GM23248 (cell line): ENCODE data around the gene PIAS1. TPM values are rescaled to one million over a fixed set of nuclear protein-coding genes. Genes with fewer than 3 reads are reported as not detected.

Source experiments
- DNase-seq: peaks from one replicate; pipeline ENCODE4 v3.0.0-alpha.2; 2015
- H2AFZ ChIP-seq: fragments of 200-600 bp; sonication (generic); 2 replicates; pipeline ENCODE4 v1.6.1; 2016; ENCODE audit warnings: antibody characterized with exemption
- H3F3A ChIP-seq: fragments of 200-600 bp; sonication (generic); 2 replicates; pipeline ENCODE4 v1.6.1; 2016; ENCODE audit warnings: mild to moderate bottlenecking, antibody characterized with exemption, mixed run types; ENCODE audit not compliant: insufficient read depth
- H3K27ac ChIP-seq: fragments of 200-600 bp; sonication (generic); 2 replicates; pipeline ENCODE4 v1.5.1; 2016; ENCODE audit warnings: mild to moderate bottlenecking
- H3K27me3 ChIP-seq: fragments of 200-600 bp; sonication (generic); replicated peaks from 2 replicates; pipeline ENCODE4 v1.6.1; 2016; ENCODE audit warnings: mild to moderate bottlenecking; ENCODE audit not compliant: insufficient read depth
- H3K36me3 ChIP-seq: fragments of 200-600 bp; sonication (generic); 2 replicates; pipeline ENCODE4 v1.6.1; 2016; ENCODE audit warnings: low read depth, mild to moderate bottlenecking
- H3K4me1 ChIP-seq: fragments of 200-600 bp; sonication (generic); 2 replicates; pipeline ENCODE4 v1.6.1; 2016; ENCODE audit warnings: mild to moderate bottlenecking; ENCODE audit not compliant: insufficient read depth
- H3K4me2 ChIP-seq: fragments of 200-600 bp; sonication (generic); one replicate; pipeline ENCODE4 v1.6.1; 2016; ENCODE audit warnings: mild to moderate bottlenecking; ENCODE audit not compliant: unreplicated experiment
- H3K4me3 ChIP-seq: fragments of 200-600 bp; sonication (generic); 2 replicates; pipeline ENCODE4 v1.5.1; 2016; ENCODE audit warnings: mild to moderate bottlenecking
- H3K79me2 ChIP-seq: fragments of 200-600 bp; sonication (generic); 2 replicates; pipeline ENCODE4 v1.6.1; 2016; ENCODE audit warnings: mild to moderate bottlenecking; ENCODE audit not compliant: insufficient read depth
- H3K9ac ChIP-seq: fragments of 200-600 bp; sonication (generic); 2 replicates; pipeline ENCODE4 v1.6.1; 2016; ENCODE audit warnings: mild to moderate bottlenecking
- H3K9me2 ChIP-seq: fragments of 200-600 bp; sonication (generic); 2 replicates; pipeline ENCODE4 v1.6.1; 2016; ENCODE audit warnings: mixed run types, mild to moderate bottlenecking, moderate library complexity; ENCODE audit not compliant: insufficient read depth
- H3K9me3 ChIP-seq: fragments of 200-600 bp; sonication (generic); one replicate; pipeline ENCODE4 v1.6.1; 2017; ENCODE audit warnings: low read depth
- H4K20me1 ChIP-seq: fragments of 200-600 bp; sonication (generic); 2 replicates; pipeline ENCODE4 v1.6.0; 2016; ENCODE audit not compliant: insufficient read depth
- EZH2 ChIP-seq: fragments of 200-600 bp; sonication (generic); IDR thresholded peaks from 2 replicates; pipeline ENCODE4 v1.6.1; 2018; ENCODE audit warnings: antibody characterized with exemption, mild to moderate bottlenecking; ENCODE audit not compliant: insufficient read depth, poor library complexity, severe bottlenecking
- EZH2phosphoT487 ChIP-seq: fragments of 200-600 bp; sonication (generic); IDR thresholded peaks from 2 replicates; pipeline ENCODE4 v1.6.1; 2018; ENCODE audit warnings: antibody characterized with exemption, moderate library complexity, mild to moderate bottlenecking, low read depth; ENCODE audit not compliant: insufficient read depth
- WGBS, 2 experiments: methylation state at CpG; one replicate each; pipeline ENCODE4 v1.1.6; 2015 to 2017; ENCODE audit warnings: low lambda C conversion rate in 2 of 2, low coverage in 1 of 2; ENCODE audit errors: missing lambda C conversion rate in 2 of 2; 5-methylcytosine and 5-hydroxymethylcytosine counted together
- in situ Hi-C: fragments of 300-500 bp; cut with MboI; formaldehyde crosslinking; loops from 2 replicates; pipeline ENCODE4 v1.15.0; 2020
- polyA plus RNA-seq: library from polyadenylated mRNA; unstranded; fragments of >200 nt; fragmentation: Nextera tagmentation; extraction: Ambion mirVana; gene quantifications from 2 replicates; pipeline ENCODE4 v1.2.1, GENCODE V29; 2016
- total RNA-seq: library from RNA; depleted of rRNA; stranded (reverse); fragments of >200 nt; shearing (Covaris generic); gene quantifications from 2 replicates; pipeline ENCODE4 v1.2.3, GENCODE V29; 2014

The PIAS1 gene
- total and polyA plus RNA-seq, 2 experiments from 2014 or later, result 14.8 to 34.4 TPM

DNA sequence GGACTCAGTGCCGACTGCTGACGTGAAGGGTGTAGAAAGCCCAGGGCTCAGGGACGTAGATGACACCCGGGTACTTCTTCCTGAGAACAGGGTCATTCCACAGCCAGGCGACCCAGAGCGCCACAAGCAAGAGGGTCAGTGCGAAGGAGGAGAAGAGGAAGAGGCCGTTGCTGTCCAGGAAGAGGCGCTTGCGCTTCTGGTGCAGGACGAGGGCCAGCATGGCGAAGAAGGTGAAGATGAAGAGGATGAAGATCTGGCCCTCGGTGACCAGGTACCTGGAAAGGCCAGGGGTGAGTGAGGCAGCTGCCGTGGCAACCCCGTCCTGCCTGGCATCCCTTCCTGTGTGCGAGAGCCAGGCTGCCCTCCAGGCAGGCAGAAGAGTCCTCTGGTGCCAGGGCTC is 154.0 kb downstream of the PIAS1 start:
- no peaks in the 10 kb centered on the region for H3K79me2 ChIP-seq
- in situ Hi-C loops, result no loop called here
- H3K9ac ChIP-seq, result no peak overlapping the region
- WGBS, 2 experiments, result 95 to 97% methylated on average over 16 of the region's 16 CpGs
- no peaks in the 10 kb centered on the region for H3K9me3 ChIP-seq
- H3K4me2 ChIP-seq, result no peak overlapping the region
- no peaks in the 10 kb centered on the region for H3K27me3 ChIP-seq
- H3K27ac ChIP-seq, result no peak overlapping the region
- no peaks in the 10 kb centered on the region for H3F3A ChIP-seq
- no peak overlapping the region for H2AFZ ChIP-seq
- no peaks in the 10 kb centered on the region for H4K20me1 ChIP-seq
- H3K4me1 ChIP-seq, result 0 out of 2 replicates have a peak, but pooled peaks cover 4% of the 10 kb centered on the region
- no peak for TF ChIP-seq EZH2phosphoT487
- TF ChIP-seq EZH2, result no peak
- H3K9me2 ChIP-seq, result no peaks in the 10 kb centered on the region
- H3K4me3 ChIP-seq, result no peak overlapping the region
- H3K36me3 ChIP-seq, result no peaks in the 10 kb centered on the region
- no peak for DNase-seq

DNA sequence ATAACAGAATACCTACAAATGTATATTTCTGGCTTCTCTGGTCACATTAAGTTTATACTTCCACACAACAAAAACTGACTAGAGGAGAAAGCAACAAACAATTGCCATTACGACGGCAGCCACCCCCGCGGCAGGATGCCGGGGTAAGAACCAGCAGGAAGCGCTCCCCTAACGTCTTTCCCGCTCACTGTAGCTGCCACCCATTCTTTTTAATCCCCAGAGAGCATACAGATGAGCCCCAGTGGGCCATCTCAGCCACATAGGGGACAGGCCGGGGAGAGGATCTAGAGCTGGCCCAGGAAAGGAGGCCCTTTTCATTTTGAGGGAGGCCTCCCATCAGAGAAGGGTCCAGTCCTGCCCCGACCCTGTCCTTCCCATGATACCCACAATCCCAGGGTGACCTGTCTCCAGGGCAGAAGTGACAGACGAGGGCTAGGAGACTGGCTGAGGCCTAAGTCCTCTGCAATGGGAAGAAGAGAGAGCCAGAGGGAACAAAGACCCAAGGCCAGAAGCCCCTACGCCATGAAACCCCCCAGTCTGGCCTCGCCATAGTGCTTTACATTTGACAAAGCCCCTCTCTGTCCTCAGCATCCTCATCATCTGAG is 154.6 kb downstream of the PIAS1 start:
- H3K27ac ChIP-seq, result no peak overlapping the region
- WGBS, 2 experiments, result 97 to 99% methylated on average over 13 of the region's 13 CpGs
- in situ Hi-C loops, result no loop called here
- H3K79me2 ChIP-seq, result no peaks in the 10 kb centered on the region
- H3K9me2 ChIP-seq, result no peaks in the 10 kb centered on the region
- H3K27me3 ChIP-seq, result no peaks in the 10 kb centered on the region
- H3K9ac ChIP-seq, result no peak overlapping the region
- no peaks in the 10 kb centered on the region for H4K20me1 ChIP-seq
- no peak overlapping the region for H3K4me2 ChIP-seq
- H3K36me3 ChIP-seq, result no peaks in the 10 kb centered on the region
- TF ChIP-seq EZH2phosphoT487, result no peak
- no peak for TF ChIP-seq EZH2
- H3F3A ChIP-seq, result no peaks in the 10 kb centered on the region
- H2AFZ ChIP-seq, result no peak overlapping the region
- H3K4me3 ChIP-seq, result no peak overlapping the region
- no peak for DNase-seq
- H3K4me1 ChIP-seq, result 0 out of 2 replicates have a peak, but pooled peaks cover 4% of the 10 kb centered on the region
- no peaks in the 10 kb centered on the region for H3K9me3 ChIP-seq

DNA sequence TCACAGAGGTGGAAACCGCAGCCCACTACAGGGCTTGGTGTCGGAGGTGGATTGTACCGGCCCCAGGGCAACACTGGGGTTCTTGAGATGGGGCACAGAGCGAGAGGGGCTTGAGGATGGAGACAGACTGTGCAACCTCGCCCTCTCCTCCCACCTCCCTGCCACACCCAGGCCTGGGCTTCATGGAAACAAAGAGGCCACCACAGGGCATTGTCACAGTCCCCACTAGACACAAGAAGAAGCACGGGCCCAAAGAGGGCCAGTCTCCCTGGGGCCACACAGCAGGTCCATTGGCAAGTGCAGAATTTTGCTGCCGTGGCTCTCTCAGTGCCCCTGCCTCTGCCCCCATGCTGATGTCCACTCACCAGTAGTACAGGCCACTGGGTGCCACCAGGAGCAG is 155.2 kb downstream of the PIAS1 start:
- no peak for DNase-seq
- no peaks in the 10 kb centered on the region for H3K9me2 ChIP-seq
- no peak overlapping the region for H3K4me2 ChIP-seq
- no peaks in the 10 kb centered on the region for H4K20me1 ChIP-seq
- H3K4me3 ChIP-seq, result no peak overlapping the region
- H3F3A ChIP-seq, result no peaks in the 10 kb centered on the region
- H3K79me2 ChIP-seq, result no peaks in the 10 kb centered on the region
- no peaks in the 10 kb centered on the region for H3K36me3 ChIP-seq
- WGBS, 2 experiments, result 81 to 85% methylated on average over 7 of the region's 7 CpGs
- H3K4me1 ChIP-seq, result 0 out of 2 replicates have a peak, but pooled peaks cover 4% of the 10 kb centered on the region
- in situ Hi-C loops, result no loop called here
- no peak overlapping the region for H2AFZ ChIP-seq
- no peak overlapping the region for H3K9ac ChIP-seq
- no peaks in the 10 kb centered on the region for H3K27me3 ChIP-seq
- no peak overlapping the region for H3K27ac ChIP-seq
- H3K9me3 ChIP-seq, result no peaks in the 10 kb centered on the region
- no peak for TF ChIP-seq EZH2phosphoT487
- no peak for TF ChIP-seq EZH2

DNA sequence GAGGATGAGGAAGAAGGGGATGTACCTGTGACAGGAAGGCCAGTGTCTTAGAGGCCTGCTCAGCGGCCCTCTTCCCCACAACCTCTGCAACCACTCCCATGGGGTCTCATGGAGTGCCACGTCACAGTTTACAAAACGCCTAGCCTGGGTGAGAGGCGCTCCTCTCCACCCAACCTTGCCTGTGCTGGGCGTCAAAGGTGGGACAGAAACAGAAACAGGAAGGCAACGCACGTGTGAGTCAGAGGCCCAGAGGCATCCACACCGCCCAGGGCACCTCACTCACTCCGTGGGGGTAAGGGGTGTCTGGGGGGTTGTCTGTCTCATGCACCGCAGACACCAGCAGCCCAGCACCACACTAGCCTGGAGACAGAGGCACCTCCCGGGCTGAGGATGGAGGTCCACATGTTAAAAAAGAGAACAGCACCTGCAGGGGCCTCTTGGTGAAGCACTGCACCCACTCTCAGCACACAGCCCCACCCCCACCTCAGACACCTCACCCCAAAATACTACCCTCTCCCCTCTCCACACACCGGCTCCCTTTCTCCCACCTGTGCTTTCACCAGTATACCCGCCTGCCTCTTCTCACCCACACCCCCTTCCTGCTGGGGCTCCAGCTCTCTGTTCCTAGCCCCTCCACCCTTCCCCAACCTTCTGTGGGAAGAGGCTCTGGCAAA is 155.8 kb downstream of the PIAS1 start:
- Histone ChIP-seq H3F3A (no peaks in the 10 kb centered on the region), H3K4me1 (0 out of 2 replicates have a peak, but pooled peaks cover 3% of the 10 kb centered on the region), H3K9me2 (no peaks in the 10 kb centered on the region), H3K79me2 (no peaks in the 10 kb centered on the region), H3K27ac (no peak overlapping the region), H4K20me1 (no peaks in the 10 kb centered on the region), H3K9me3 (no peaks in the 10 kb centered on the region), H3K4me3 (no peak overlapping the region), H2AFZ (no peak overlapping the region), H3K9ac (no peak overlapping the region), H3K4me2 (no peak overlapping the region), H3K27me3 (no peaks in the 10 kb centered on the region), H3K36me3 (no peaks in the 10 kb centered on the region)
- 89 to 96% methylated on average over 12 to 13 of the region's 13 CpGs for WGBS, 2 experiments
- in situ Hi-C loops, result no loop called here
- DNase-seq, result no peak
- TF ChIP-seq EZH2phosphoT487, result no peak
- TF ChIP-seq EZH2, result no peak
